ENCODE data around the gene CST3. TPM values are rescaled to one million over a fixed set of nuclear protein-coding genes. Genes with fewer than 3 reads are reported as not detected.

The CST3 gene
- total RNA-seq, 1 donor, result 229 TPM

GRCh38 chr20:23652926-23653325 is 15.2 kb upstream of the CST3 start:
- Histone ChIP-seq H4K20me1 (ENCODE audit: insufficient read depth, low read length) (no peaks in the 10 kb centered on the region), H3K4me1 (ENCODE audit: insufficient read depth, low read length) (peaks cover 6% of the 10 kb centered on the region), H3K36me3 (ENCODE audit: insufficient read depth, low read length) (no peaks in the 10 kb centered on the region), H3K79me2 (ENCODE audit: insufficient read depth, low read length) (no peaks in the 10 kb centered on the region), H3K9me3 (ENCODE audit: low read depth, low read length) (no peaks in the 10 kb centered on the region), H3K4me2 (ENCODE audit: insufficient read depth, low read length) (no peak overlapping the region), H3K27me3 (ENCODE audit: insufficient read depth, low read length) (no peaks in the 10 kb centered on the region), H3K4me3 (ENCODE audit: insufficient read depth, low read length) (no peak overlapping the region), H2AFZ (ENCODE audit: low read length) (no peak overlapping the region), H3K27ac (ENCODE audit: low read depth, low read length) (no peak overlapping the region)
- DNase-seq (ENCODE audit: insufficient read length, low spot score, missing footprints), result no peak
- no peak for TF ChIP-seq CTCF (IDR thresholded peaks at IDR 0.05; ENCODE audit: extremely low read depth, low read depth, low read length)

- Histone ChIP-seq H3K9me3 (ENCODE audit: low read depth, low read length) (no peaks in the 10 kb centered on the region), H4K20me1 (ENCODE audit: insufficient read depth, low read length) (no peaks in the 10 kb centered on the region), H3K27ac (ENCODE audit: low read depth, low read length) (no peak overlapping the region), H3K36me3 (ENCODE audit: insufficient read depth, low read length) (no peaks in the 10 kb centered on the region), H3K79me2 (ENCODE audit: insufficient read depth, low read length) (no peaks in the 10 kb centered on the region), H3K27me3 (ENCODE audit: insufficient read depth, low read length) (no peaks in the 10 kb centered on the region), H2AFZ (ENCODE audit: low read length) (no peak overlapping the region), H3K4me3 (ENCODE audit: insufficient read depth, low read length) (no peak overlapping the region), H3K4me1 (ENCODE audit: insufficient read depth, low read length) (peaks cover 6% of the 10 kb centered on the region), H3K4me2 (ENCODE audit: insufficient read depth, low read length) (no peak overlapping the region)
- TF ChIP-seq CTCF (IDR thresholded peaks at IDR 0.05; ENCODE audit: extremely low read depth, low read depth, low read length), result no peak
- DNase-seq (ENCODE audit: insufficient read length, low spot score, missing footprints), result peak; percentile 92
These were observed 14.6 kb upstream of the CST3 start for GRCh38 chr20:23652371-23652770.

- H4K20me1 ChIP-seq (ENCODE audit: insufficient read depth, low read length), result no peaks in the 10 kb centered on the region
- DNase-seq (ENCODE audit: insufficient read length, low spot score, missing footprints), result no peak
- no peak for TF ChIP-seq CTCF (IDR thresholded peaks at IDR 0.05; ENCODE audit: extremely low read depth, low read depth, low read length)
These were observed 13.4 kb upstream of the CST3 start for GRCh38 chr20:23651117-23651516.

GRCh38 chr20:23649830-23650417 is 12.2 kb upstream of the CST3 start:
- H2AFZ ChIP-seq (ENCODE audit: low read length), result no peak overlapping the region
- no peaks in the 10 kb centered on the region for H3K79me2 ChIP-seq (ENCODE audit: insufficient read depth, low read length)
- H3K36me3 ChIP-seq (ENCODE audit: insufficient read depth, low read length), result no peaks in the 10 kb centered on the region
- H4K20me1 ChIP-seq (ENCODE audit: insufficient read depth, low read length), result no peaks in the 10 kb centered on the region
- no peaks in the 10 kb centered on the region for H3K27me3 ChIP-seq (ENCODE audit: insufficient read depth, low read length)
- H3K4me3 ChIP-seq (ENCODE audit: insufficient read depth, low read length), result no peak overlapping the region
- H3K4me1 ChIP-seq (ENCODE audit: insufficient read depth, low read length), result peaks cover 6% of the 10 kb centered on the region
- no peak for TF ChIP-seq CTCF (IDR thresholded peaks at IDR 0.05; ENCODE audit: extremely low read depth, low read depth, low read length)
- no peak overlapping the region for H3K27ac ChIP-seq (ENCODE audit: low read depth, low read length)
- DNase-seq (ENCODE audit: insufficient read length, low spot score, missing footprints), result no peak
- no peak overlapping the region for H3K4me2 ChIP-seq (ENCODE audit: insufficient read depth, low read length)
- H3K9me3 ChIP-seq (ENCODE audit: low read depth, low read length), result no peaks in the 10 kb centered on the region

More at GRCh38 chr20:23651117-23651516, 13.4 kb upstream of the CST3 start:
- Histone ChIP-seq H3K4me1 (ENCODE audit: insufficient read depth, low read length) (peaks cover 6% of the 10 kb centered on the region), H2AFZ (ENCODE audit: low read length) (no peak overlapping the region), H3K27me3 (ENCODE audit: insufficient read depth, low read length) (no peaks in the 10 kb centered on the region), H3K4me3 (ENCODE audit: insufficient read depth, low read length) (no peak overlapping the region), H3K27ac (ENCODE audit: low read depth, low read length) (no peak overlapping the region), H3K36me3 (ENCODE audit: insufficient read depth, low read length) (no peaks in the 10 kb centered on the region), H3K4me2 (ENCODE audit: insufficient read depth, low read length) (no peak overlapping the region), H3K9me3 (ENCODE audit: low read depth, low read length) (no peaks in the 10 kb centered on the region), H3K79me2 (ENCODE audit: insufficient read depth, low read length) (no peaks in the 10 kb centered on the region)
